Inferior parietal cortex (tissue), 1 donor: Measurements from ENCODE around the gene KRT35.

Experiments
- DNase-seq: peaks from one replicate; pipeline ENCODE4 v3.0.0-alpha.2; 2016; ENCODE audit errors: extremely low spot score

KRT35 gene

GRCh38 chr17:41481036-41481435 is at the start of gene KRT35:
Gene KRT35 (minus strand): TSS chr17:41481151. CDS start chr17:41481097, 54 bp downstream.
- no peak for DNase-seq

- DNase-seq: no peak
Measured at GRCh38 chr17:41530062-41531048, 49.4 kb upstream of the KRT35 start.

GRCh38 chr17:41529491-41529915 is 48.6 kb upstream of the KRT35 start:
- DNase-seq: no peak

- DNase-seq: no peak
Measured at GRCh38 chr17:41528959-41529353, 48.0 kb upstream of the KRT35 start.

GRCh38 chr17:41527063-41528023 is 46.4 kb upstream of the KRT35 start:
- DNase-seq: no peak

- no peak for DNase-seq
Measured at GRCh38 chr17:41524261-41524660, 43.3 kb upstream of the KRT35 start.

GRCh38 chr17:41523787-41524186 is 42.8 kb upstream of the KRT35 start:
- no peak for DNase-seq

GRCh38 chr17:41523225-41523593 is 42.3 kb upstream of the KRT35 start:
- no peak for DNase-seq

GRCh38 chr17:41522301-41523224 is 41.6 kb upstream of the KRT35 start:
- no peak for DNase-seq

- DNase-seq: no peak
Measured at GRCh38 chr17:41521574-41522261, 40.8 kb upstream of the KRT35 start.

- no peak for DNase-seq
Measured at GRCh38 chr17:41520821-41521521, 40.0 kb upstream of the KRT35 start.

GRCh38 chr17:41519501-41520224 is 38.7 kb upstream of the KRT35 start:
- DNase-seq: no peak

GRCh38 chr17:41518789-41519449 is 38.0 kb upstream of the KRT35 start, which contains the start of gene KRT15:
Gene KRT15 (minus strand): TSS chr17:41518890. CDS start chr17:41518827, 63 bp downstream.
- no peak for DNase-seq

GRCh38 chr17:41518031-41518430 is 37.1 kb upstream of the KRT35 start:
- no peak for DNase-seq

GRCh38 chr17:41516830-41517283 is 35.9 kb upstream of the KRT35 start:
- no peak for DNase-seq

GRCh38 chr17:41516147-41516829 is 35.3 kb upstream of the KRT35 start:
- no peak for DNase-seq

- DNase-seq: no peak
Measured at GRCh38 chr17:41513168-41513547, 32.2 kb upstream of the KRT35 start.
